Measurements from ENCODE around the gene FAAP20. TPM values are rescaled to one million over a fixed set of nuclear protein-coding genes. Genes with fewer than 3 reads are reported as not detected.
A peak's percentile ranks its signal among the peaks of the same experiment; 100 is the strongest.

FAAP20 gene
- total and polyA plus RNA-seq, 9 donors = 17.0 to 56.4 (median 45.2) TPM

DNA sequence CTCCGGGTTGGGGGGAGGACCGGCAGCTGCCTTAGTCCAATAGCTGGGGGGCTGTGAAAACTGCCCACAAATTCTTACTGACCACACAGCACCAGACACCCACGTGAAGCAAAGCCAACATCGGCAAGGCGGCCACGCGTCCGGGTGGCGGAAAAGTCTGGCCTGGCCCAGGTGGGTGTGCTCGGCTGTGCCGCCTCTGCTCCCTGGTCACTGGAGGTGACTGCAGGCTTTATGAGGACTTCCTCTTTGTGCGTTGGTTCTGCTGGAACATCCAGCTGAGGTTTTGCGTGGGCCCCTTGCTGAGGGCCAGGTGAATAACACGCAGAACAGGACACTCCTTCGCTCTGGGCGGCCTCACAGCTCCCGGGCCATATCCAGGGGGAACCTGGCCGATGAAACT lies 35.4 kb downstream of the FAAP20 start:
- Histone ChIP-seq H3K9me3 (replicated peaks; ENCODE audit: control insufficient read depth, low read depth, low read length) (peaks cover 4% of the 10 kb centered on the region), H3K4me3 (ENCODE audit: low read length) (no peak overlapping the region), H3K36me3 (ENCODE audit: control insufficient read depth, insufficient read depth, low read length) (no peaks in the 10 kb centered on the region), H3K27me3 (ENCODE audit: control insufficient read depth, insufficient read depth, low read length) (no peaks in the 10 kb centered on the region), H3K4me1 (ENCODE audit: control insufficient read depth, insufficient read depth, low read length) (peaks cover 14% of the 10 kb centered on the region), H3K27ac (ENCODE audit: low read length) (no peak overlapping the region)
- DNase-seq = no peak
- 83% methylated on average over 15 of the region's 18 CpGs for WGBS (ENCODE audit: insufficient coverage)

DNA sequence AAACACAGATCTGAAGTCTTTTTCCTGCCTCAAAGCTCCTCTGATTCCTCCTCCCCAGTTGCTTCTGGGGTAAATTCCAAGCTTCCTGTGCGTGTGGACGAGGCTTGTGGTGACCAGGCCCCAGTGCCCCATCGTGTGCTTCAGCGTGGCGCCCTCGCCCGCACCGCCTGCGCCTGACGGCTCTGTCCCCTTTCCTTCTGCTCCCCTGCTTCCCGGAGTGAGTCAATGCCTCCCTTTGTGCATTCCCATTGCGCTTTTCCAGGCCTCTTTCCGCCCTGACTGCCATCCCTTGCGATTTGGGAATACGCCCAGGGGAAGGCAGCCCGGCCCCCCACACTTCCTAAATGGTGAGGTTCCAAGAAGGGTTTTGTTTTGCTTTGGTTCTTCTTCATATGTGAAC lies 36.3 kb downstream of the FAAP20 start:
- 64% methylated on average over 10 of the region's 16 CpGs for whole genome bisulfite sequencing (ENCODE audit: insufficient coverage)
- H3K9me3 ChIP-seq (replicated peaks; ENCODE audit: control insufficient read depth, low read depth, low read length) = no peaks in the 10 kb centered on the region
- no peaks in the 10 kb centered on the region for H3K27me3 ChIP-seq (ENCODE audit: control insufficient read depth, insufficient read depth, low read length)
- peaks cover 14% of the 10 kb centered on the region for H3K4me1 ChIP-seq (ENCODE audit: control insufficient read depth, insufficient read depth, low read length)
- no peaks in the 10 kb centered on the region for H3K36me3 ChIP-seq (ENCODE audit: control insufficient read depth, insufficient read depth, low read length)
- H3K4me3 ChIP-seq (ENCODE audit: low read length) = no peak overlapping the region
- no peak for DNase-seq
- no peak overlapping the region for H3K27ac ChIP-seq (ENCODE audit: low read length)

- no peaks in the 10 kb centered on the region for H3K36me3 ChIP-seq (ENCODE audit: control insufficient read depth, insufficient read depth, low read length)
- H3K9me3 ChIP-seq (replicated peaks; ENCODE audit: control insufficient read depth, low read depth, low read length) = no peaks in the 10 kb centered on the region
- no peak overlapping the region for H3K27ac ChIP-seq (ENCODE audit: low read length)
These were observed 36.7 kb downstream of the FAAP20 start for GRCh38 chr1:2157856-2158255.

DNA sequence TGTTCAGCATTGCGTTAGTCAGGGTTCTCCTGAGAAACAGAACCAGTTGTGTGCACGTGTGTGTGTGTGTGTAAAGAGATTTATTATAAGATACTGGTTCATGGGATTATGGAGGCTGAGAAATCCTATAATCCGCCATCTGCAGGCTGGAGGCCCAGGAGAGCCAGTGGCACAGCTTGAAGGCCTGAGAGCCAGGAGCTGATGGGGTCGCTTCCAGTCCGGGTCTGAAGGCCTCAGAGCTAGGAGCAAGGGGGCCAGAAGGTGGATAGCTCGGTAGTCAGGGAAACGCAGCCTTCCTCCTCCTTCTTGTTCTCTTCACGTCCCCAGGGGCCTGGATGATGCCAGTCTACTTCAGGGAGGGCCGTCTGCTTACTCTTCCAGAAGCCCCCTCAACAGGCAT lies 37.7 kb downstream of the FAAP20 start:
- no peaks in the 10 kb centered on the region for H3K36me3 ChIP-seq (ENCODE audit: control insufficient read depth, insufficient read depth, low read length)
- H3K4me1 ChIP-seq (ENCODE audit: control insufficient read depth, insufficient read depth, low read length) = peaks cover 14% of the 10 kb centered on the region
- DNase-seq = no peak
- H3K9me3 ChIP-seq (replicated peaks; ENCODE audit: control insufficient read depth, low read depth, low read length) = no peaks in the 10 kb centered on the region
- H3K27me3 ChIP-seq (ENCODE audit: control insufficient read depth, insufficient read depth, low read length) = no peaks in the 10 kb centered on the region
- WGBS (ENCODE audit: insufficient coverage) = 51% methylated on average over 6 of the region's 9 CpGs
- H3K27ac ChIP-seq (ENCODE audit: low read length) = no peak overlapping the region
- no peak overlapping the region for H3K4me3 ChIP-seq (ENCODE audit: low read length)

More at GRCh38 chr1:2157856-2158255, 36.7 kb downstream of the FAAP20 start:
- DNase-seq = peak; percentile 36
- no peak overlapping the region for H3K4me3 ChIP-seq (ENCODE audit: low read length)
- peaks cover 14% of the 10 kb centered on the region for H3K4me1 ChIP-seq (ENCODE audit: control insufficient read depth, insufficient read depth, low read length)
- no peaks in the 10 kb centered on the region for H3K27me3 ChIP-seq (ENCODE audit: control insufficient read depth, insufficient read depth, low read length)
- WGBS (ENCODE audit: insufficient coverage) = 54% methylated on average over 19 of the region's 19 CpGs

DNA sequence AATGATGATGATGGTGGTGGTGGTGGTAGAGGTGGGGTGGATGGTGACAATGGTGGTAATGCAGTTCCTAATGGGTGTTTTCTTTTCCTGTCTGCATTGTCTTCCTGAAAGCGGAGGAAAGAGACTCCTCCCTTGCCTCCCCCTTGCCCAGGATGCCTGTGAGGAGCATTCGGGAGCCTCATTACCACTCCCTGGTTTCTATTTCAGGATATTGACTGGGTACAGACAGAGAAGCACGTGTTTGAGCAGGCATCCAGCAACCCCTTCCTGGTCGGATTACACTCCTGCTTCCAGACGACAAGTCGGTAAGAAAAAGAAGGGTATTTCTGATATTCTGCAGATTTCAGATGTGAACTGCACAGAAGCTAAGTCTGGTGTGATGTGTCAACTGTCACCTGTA lies 38.8 kb downstream of the FAAP20 start:
- Histone ChIP-seq H3K9me3 (replicated peaks; ENCODE audit: control insufficient read depth, low read depth, low read length) (no peaks in the 10 kb centered on the region), H3K27me3 (ENCODE audit: control insufficient read depth, insufficient read depth, low read length) (no peaks in the 10 kb centered on the region), H3K4me1 (ENCODE audit: control insufficient read depth, insufficient read depth, low read length) (peaks cover 14% of the 10 kb centered on the region), H3K27ac (ENCODE audit: low read length) (peak overlapping the region; percentile 47), H3K4me3 (ENCODE audit: low read length) (no peak overlapping the region), H3K36me3 (ENCODE audit: control insufficient read depth, insufficient read depth, low read length) (no peaks in the 10 kb centered on the region)
- 80% methylated on average over 2 of the region's 6 CpGs for WGBS (ENCODE audit: insufficient coverage)
- no peak for DNase-seq

GRCh38 chr1:2155147-2155598 lies 39.4 kb downstream of the FAAP20 start:
- Histone ChIP-seq H3K4me1 (ENCODE audit: control insufficient read depth, insufficient read depth, low read length) (peaks cover 14% of the 10 kb centered on the region), H3K9me3 (replicated peaks; ENCODE audit: control insufficient read depth, low read depth, low read length) (no peaks in the 10 kb centered on the region), H3K36me3 (ENCODE audit: control insufficient read depth, insufficient read depth, low read length) (no peaks in the 10 kb centered on the region), H3K27me3 (ENCODE audit: control insufficient read depth, insufficient read depth, low read length) (no peaks in the 10 kb centered on the region), H3K27ac (ENCODE audit: low read length) (no peak overlapping the region), H3K4me3 (ENCODE audit: low read length) (no peak overlapping the region)
- no peak for DNase-seq
- WGBS (ENCODE audit: insufficient coverage) = 97% methylated on average over 10 of the region's 10 CpGs

- Histone ChIP-seq H3K4me1 (ENCODE audit: control insufficient read depth, insufficient read depth, low read length) (peaks cover 14% of the 10 kb centered on the region), H3K36me3 (ENCODE audit: control insufficient read depth, insufficient read depth, low read length) (no peaks in the 10 kb centered on the region), H3K9me3 (replicated peaks; ENCODE audit: control insufficient read depth, low read depth, low read length) (no peaks in the 10 kb centered on the region), H3K27me3 (ENCODE audit: control insufficient read depth, insufficient read depth, low read length) (no peaks in the 10 kb centered on the region), H3K27ac (ENCODE audit: low read length) (no peak overlapping the region), H3K4me3 (ENCODE audit: low read length) (no peak overlapping the region)
- no peak for DNase-seq
- WGBS (ENCODE audit: insufficient coverage) = 90% methylated on average over 19 of the region's 21 CpGs
These were observed 40.5 kb downstream of the FAAP20 start for GRCh38 chr1:2154022-2154421.

GRCh38 chr1:2152954-2153353 lies 41.6 kb downstream of the FAAP20 start:
- 92% methylated on average over 11 of the region's 11 CpGs for WGBS (ENCODE audit: insufficient coverage)
- no peak overlapping the region for H3K27ac ChIP-seq (ENCODE audit: low read length)

GRCh38 chr1:2151911-2152310 lies 42.7 kb downstream of the FAAP20 start:
- no CpG with 5 or more reads among the region's 6 CpGs for WGBS (ENCODE audit: insufficient coverage)
- Histone ChIP-seq H3K36me3 (ENCODE audit: control insufficient read depth, insufficient read depth, low read length) (no peaks in the 10 kb centered on the region), H3K9me3 (replicated peaks; ENCODE audit: control insufficient read depth, low read depth, low read length) (no peaks in the 10 kb centered on the region), H3K27me3 (ENCODE audit: control insufficient read depth, insufficient read depth, low read length) (no peaks in the 10 kb centered on the region), H3K4me1 (ENCODE audit: control insufficient read depth, insufficient read depth, low read length) (peaks cover 9% of the 10 kb centered on the region), H3K27ac (ENCODE audit: low read length) (no peak overlapping the region), H3K4me3 (ENCODE audit: low read length) (no peak overlapping the region)
- DNase-seq = no peak

More at GRCh38 chr1:2152954-2153353, 41.6 kb downstream of the FAAP20 start:
- H3K4me3 ChIP-seq (ENCODE audit: low read length) = no peak overlapping the region
- DNase-seq = no peak
- no peaks in the 10 kb centered on the region for H3K36me3 ChIP-seq (ENCODE audit: control insufficient read depth, insufficient read depth, low read length)
- H3K27me3 ChIP-seq (ENCODE audit: control insufficient read depth, insufficient read depth, low read length) = no peaks in the 10 kb centered on the region
- H3K9me3 ChIP-seq (replicated peaks; ENCODE audit: control insufficient read depth, low read depth, low read length) = no peaks in the 10 kb centered on the region
- H3K4me1 ChIP-seq (ENCODE audit: control insufficient read depth, insufficient read depth, low read length) = peaks cover 9% of the 10 kb centered on the region

GRCh38 chr1:2151252-2151651 lies 43.3 kb downstream of the FAAP20 start:
- 48% methylated on average over 4 of the region's 10 CpGs for WGBS (ENCODE audit: insufficient coverage)
- H3K36me3 ChIP-seq (ENCODE audit: control insufficient read depth, insufficient read depth, low read length) = no peaks in the 10 kb centered on the region
- H3K27me3 ChIP-seq (ENCODE audit: control insufficient read depth, insufficient read depth, low read length) = no peaks in the 10 kb centered on the region
- no peaks in the 10 kb centered on the region for H3K9me3 ChIP-seq (replicated peaks; ENCODE audit: control insufficient read depth, low read depth, low read length)
- H3K4me1 ChIP-seq (ENCODE audit: control insufficient read depth, insufficient read depth, low read length) = peaks cover 4% of the 10 kb centered on the region
- no peak for DNase-seq
- no peak overlapping the region for H3K27ac ChIP-seq (ENCODE audit: low read length)
- H3K4me3 ChIP-seq (ENCODE audit: low read length) = no peak overlapping the region

DNA sequence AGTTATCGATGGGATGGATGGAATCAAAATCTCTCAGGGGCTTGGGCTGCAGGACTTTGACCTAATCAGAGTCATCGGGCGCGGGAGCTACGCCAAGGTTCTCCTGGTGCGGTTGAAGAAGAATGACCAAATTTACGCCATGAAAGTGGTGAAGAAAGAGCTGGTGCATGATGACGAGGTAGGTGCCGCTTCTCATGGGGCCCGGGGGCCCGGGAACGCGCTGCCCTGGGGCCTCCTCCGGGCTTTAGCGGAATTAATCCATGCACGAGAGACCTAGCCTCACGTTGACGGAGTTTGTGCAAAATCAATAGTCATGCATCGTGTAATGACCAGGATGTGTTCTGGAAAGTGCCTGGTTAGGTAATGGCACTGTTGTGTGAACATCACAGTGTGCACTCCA lies 43.8 kb downstream of the FAAP20 start:
- no peaks in the 10 kb centered on the region for H3K36me3 ChIP-seq (ENCODE audit: control insufficient read depth, insufficient read depth, low read length)
- WGBS (ENCODE audit: insufficient coverage) = 93% methylated on average over 9 of the region's 19 CpGs
- peaks cover under 1% of the 10 kb centered on the region for H3K4me1 ChIP-seq (ENCODE audit: control insufficient read depth, insufficient read depth, low read length)
- H3K4me3 ChIP-seq (ENCODE audit: low read length) = no peak overlapping the region
- H3K27ac ChIP-seq (ENCODE audit: low read length) = no peak overlapping the region
- no peak for DNase-seq
- no peaks in the 10 kb centered on the region for H3K27me3 ChIP-seq (ENCODE audit: control insufficient read depth, insufficient read depth, low read length)
- no peaks in the 10 kb centered on the region for H3K9me3 ChIP-seq (replicated peaks; ENCODE audit: control insufficient read depth, low read depth, low read length)

Measured in muscle of leg (tissue), 11 donors.